OCI-LY3 (cell line): ENCODE results near the gene DAO.

Experiments
- EZH2phosphoT487 ChIP-seq: fragments of 200-600 bp; shearing (Covaris generic); IDR thresholded peaks from 2 replicates; pipeline ENCODE4 v1.6.1; 2018; ENCODE audit warnings: antibody characterized with exemption, mixed run types, low read depth
- TF ChIP-seq, protein P1 (sequence below): fragments of 200-600, 300-600 bp; sonication (generic); IDR thresholded peaks from 2 replicates; pipeline ENCODE4 v1.5.1; 2014; ENCODE audit warnings: antibody characterized with exemption, low read length, low read depth

GRCh38 chr12:108879615-108880254 is at the start of gene DAO:
- TF ChIP-seq, protein P1, sequence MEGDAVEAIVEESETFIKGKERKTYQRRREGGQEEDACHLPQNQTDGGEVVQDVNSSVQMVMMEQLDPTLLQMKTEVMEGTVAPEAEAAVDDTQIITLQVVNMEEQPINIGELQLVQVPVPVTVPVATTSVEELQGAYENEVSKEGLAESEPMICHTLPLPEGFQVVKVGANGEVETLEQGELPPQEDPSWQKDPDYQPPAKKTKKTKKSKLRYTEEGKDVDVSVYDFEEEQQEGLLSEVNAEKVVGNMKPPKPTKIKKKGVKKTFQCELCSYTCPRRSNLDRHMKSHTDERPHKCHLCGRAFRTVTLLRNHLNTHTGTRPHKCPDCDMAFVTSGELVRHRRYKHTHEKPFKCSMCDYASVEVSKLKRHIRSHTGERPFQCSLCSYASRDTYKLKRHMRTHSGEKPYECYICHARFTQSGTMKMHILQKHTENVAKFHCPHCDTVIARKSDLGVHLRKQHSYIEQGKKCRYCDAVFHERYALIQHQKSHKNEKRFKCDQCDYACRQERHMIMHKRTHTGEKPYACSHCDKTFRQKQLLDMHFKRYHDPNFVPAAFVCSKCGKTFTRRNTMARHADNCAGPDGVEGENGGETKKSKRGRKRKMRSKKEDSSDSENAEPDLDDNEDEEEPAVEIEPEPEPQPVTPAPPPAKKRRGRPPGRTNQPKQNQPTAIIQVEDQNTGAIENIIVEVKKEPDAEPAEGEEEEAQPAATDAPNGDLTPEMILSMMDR, result no peak
- TF ChIP-seq EZH2phosphoT487, result no peak
